ENCODE results near the gene NRF1.

NRF1 gene

GRCh38 chr7:129642871-129643549 is 31.5 kb downstream of the NRF1 start:
- H3K4me3 ChIP-seq (ENCODE audit: low read depth, low read length, poor library complexity, severe bottlenecking), result no peak overlapping the region
- TF ChIP-seq EZH2 (IDR thresholded peaks at IDR 0.05; ENCODE audit: borderline replicate concordance, low read length), result no peak
- no peak for TF ChIP-seq CTCF (IDR thresholded peaks at IDR 0.05; ENCODE audit: low read length)
- H3K9ac ChIP-seq (ENCODE audit: low read length), result no peak overlapping the region
- H3F3A ChIP-seq (ENCODE audit: insufficient read depth, low read length), result no peaks in the 10 kb centered on the region
- no peaks in the 10 kb centered on the region for H3K9me2 ChIP-seq (ENCODE audit: low read depth, low read length)
- no peaks in the 10 kb centered on the region for H3K27me3 ChIP-seq (ENCODE audit: insufficient read depth, low read length)
- H3K27ac ChIP-seq (ENCODE audit: low read depth, low read length, poor library complexity, severe bottlenecking), result peak overlapping the region; percentile 4
- H3K4me2 ChIP-seq (ENCODE audit: low read length), result peak overlapping the region; percentile 25; the same call in 1 of the 2 replicates
- no peaks in the 10 kb centered on the region for H3K79me2 ChIP-seq (ENCODE audit: insufficient read depth, low read length)
- H3K9me3 ChIP-seq (ENCODE audit: low read length), result no peaks in the 10 kb centered on the region
- no peak overlapping the region for H2AFZ ChIP-seq (ENCODE audit: low read length)
- no peaks in the 10 kb centered on the region for H3K36me3 ChIP-seq (ENCODE audit: insufficient read depth, low read length)
- peaks cover 14% of the 10 kb centered on the region for H3K4me1 ChIP-seq (ENCODE audit: insufficient read depth, low read length, severe bottlenecking)
- H4K20me1 ChIP-seq (ENCODE audit: insufficient read depth, low read length), result no peaks in the 10 kb centered on the region

DNA sequence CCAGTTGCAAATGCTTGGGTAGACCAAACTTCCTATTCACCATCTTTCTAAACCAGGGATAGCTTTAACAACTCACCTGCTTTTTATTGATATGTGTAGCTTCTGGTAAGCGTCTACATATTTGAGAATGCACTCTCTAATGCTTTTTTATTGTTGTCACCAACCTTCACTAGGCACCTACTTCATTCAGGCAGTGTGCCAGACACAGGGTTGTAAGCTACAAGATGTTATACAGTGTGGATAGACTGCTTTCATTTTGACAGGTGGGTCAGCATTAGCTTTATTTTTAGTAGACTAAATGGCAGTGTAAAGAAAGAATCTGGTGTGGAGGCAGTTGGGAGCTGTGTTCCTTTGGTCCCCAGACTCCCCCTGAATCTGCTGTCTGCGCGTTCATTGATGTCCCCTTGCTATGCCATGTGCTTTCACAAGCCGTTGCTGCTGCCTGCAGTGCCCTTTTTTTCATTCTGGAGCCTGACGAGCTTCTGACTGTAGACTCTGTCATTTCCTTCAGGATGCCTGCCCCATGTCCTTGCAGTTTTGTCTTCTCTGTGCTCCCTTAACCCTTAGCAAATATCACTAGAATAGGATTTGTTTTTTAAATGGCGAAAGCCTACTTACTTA is 32.1 kb downstream of the NRF1 start:
- peak overlapping the region; percentile 25 for H3K4me2 ChIP-seq (ENCODE audit: low read length)
- H3K27ac ChIP-seq (ENCODE audit: low read depth, low read length, poor library complexity, severe bottlenecking), result peak overlapping the region; percentile 4
- H3K36me3 ChIP-seq (ENCODE audit: insufficient read depth, low read length), result no peaks in the 10 kb centered on the region
- H3K27me3 ChIP-seq (ENCODE audit: insufficient read depth, low read length), result no peaks in the 10 kb centered on the region
- H4K20me1 ChIP-seq (ENCODE audit: insufficient read depth, low read length), result no peaks in the 10 kb centered on the region
- H3K4me3 ChIP-seq (ENCODE audit: low read depth, low read length, poor library complexity, severe bottlenecking), result no peak overlapping the region
- no peaks in the 10 kb centered on the region for H3K79me2 ChIP-seq (ENCODE audit: insufficient read depth, low read length)
- TF ChIP-seq CTCF (IDR thresholded peaks at IDR 0.05; ENCODE audit: low read length) (no peak), EZH2 (IDR thresholded peaks at IDR 0.05; ENCODE audit: borderline replicate concordance, low read length) (no peak)
- H2AFZ ChIP-seq (ENCODE audit: low read length), result no peak overlapping the region
- peaks cover 14% of the 10 kb centered on the region for H3K4me1 ChIP-seq (ENCODE audit: insufficient read depth, low read length, severe bottlenecking)
- no peak overlapping the region for H3K9ac ChIP-seq (ENCODE audit: low read length)
- no peaks in the 10 kb centered on the region for H3K9me2 ChIP-seq (ENCODE audit: low read depth, low read length)
- H3F3A ChIP-seq (ENCODE audit: insufficient read depth, low read length), result no peaks in the 10 kb centered on the region
- no peaks in the 10 kb centered on the region for H3K9me3 ChIP-seq (ENCODE audit: low read length)

- Histone ChIP-seq H4K20me1 (ENCODE audit: insufficient read depth, low read length) (no peaks in the 10 kb centered on the region), H3K79me2 (ENCODE audit: insufficient read depth, low read length) (0 out of 2 replicates have a peak, but pooled peaks cover 3% of the 10 kb centered on the region), H3K27ac (ENCODE audit: low read depth, low read length, poor library complexity, severe bottlenecking) (no peak overlapping the region), H3K9ac (ENCODE audit: low read length) (no peak overlapping the region), H3K9me3 (ENCODE audit: low read length) (no peaks in the 10 kb centered on the region), H3K36me3 (ENCODE audit: insufficient read depth, low read length) (no peaks in the 10 kb centered on the region), H3K9me2 (ENCODE audit: low read depth, low read length) (no peaks in the 10 kb centered on the region), H3K27me3 (ENCODE audit: insufficient read depth, low read length) (no peaks in the 10 kb centered on the region), H2AFZ (ENCODE audit: low read length) (no peak overlapping the region), H3K4me2 (ENCODE audit: low read length) (no peak overlapping the region), H3K4me3 (ENCODE audit: low read depth, low read length, poor library complexity, severe bottlenecking) (no peak overlapping the region), H3F3A (ENCODE audit: insufficient read depth, low read length) (no peaks in the 10 kb centered on the region), H3K4me1 (ENCODE audit: insufficient read depth, low read length, severe bottlenecking) (peaks cover 14% of the 10 kb centered on the region)
- peak; percentile 77 for TF ChIP-seq CTCF (IDR thresholded peaks at IDR 0.05; ENCODE audit: low read length)
- TF ChIP-seq EZH2 (IDR thresholded peaks at IDR 0.05; ENCODE audit: borderline replicate concordance, low read length), result no peak
Observed at GRCh38 chr7:129644634-129645230, 33.2 kb downstream of the NRF1 start.
